Measurements from ENCODE around the gene MCRIP2. TPM values are rescaled to one million over a fixed set of nuclear protein-coding genes. Genes with fewer than 3 reads are reported as not detected.

MCRIP2 gene
- total and polyA plus RNA-seq, 2 of the 8 experiments (the other 6 are each of a cell fraction or from before 2014, with no cell fraction given), result 45.4 to 75.5 TPM

- Histone ChIP-seq H3K4me1 (replicated peaks in 1 of 4; ENCODE audit: control insufficient read depth in 3 of 4, insufficient read depth in 4 of 4, low read length in 3 of 4) (peaks cover 0 to 8% (median 8%) of the 10 kb centered on the region in 4 experiments; a peak in 6 of 7 replicates), H3K9ac (replicated peaks in 1 of 4; ENCODE audit: extremely low read depth in 1 of 4, low read depth in 3 of 4, low read length in 3 of 4) (no peak overlapping the region), H2AFZ (ENCODE audit: low read length) (no peak overlapping the region), H2BK12ac (ENCODE audit: low read depth, low read length) (no peak overlapping the region), H3K9me3 (ENCODE audit: insufficient read depth in 2 of 2, low read depth in 1 of 2, low read length in 1 of 2) (no peaks in the 10 kb centered on the region), H3K36me3 (ENCODE audit: control insufficient read depth in 2 of 4, insufficient read depth in 4 of 4, low read length in 3 of 4) (peaks cover 0 to 2% (median 0%) of the 10 kb centered on the region in 4 experiments; a peak in 1 of 8 replicates), H3K4ac (replicated peaks; ENCODE audit: insufficient read length, low read depth, low read length) (no peak overlapping the region), H3K14ac (ENCODE audit: insufficient read length) (no peak overlapping the region), H4K20me1 (replicated peaks in 1 of 2; ENCODE audit: control insufficient read depth in 1 of 2, insufficient read depth in 2 of 2, low read length in 2 of 2) (peaks cover 0 to 7% of the 10 kb centered on the region in 2 experiments), H2AK5ac (ENCODE audit: low read depth, low read length) (no peak overlapping the region), H3K4me2 (ENCODE audit: insufficient read depth in 1 of 2, low read depth in 2 of 2, low read length in 2 of 2) (no peak overlapping the region), H3K79me2 (ENCODE audit: control insufficient read depth in 1 of 2, insufficient read depth in 2 of 2, low read length in 2 of 2) (peaks cover 0 to 2% of the 10 kb centered on the region in 2 experiments; a peak in 1 of 4 replicates), H2BK15ac (ENCODE audit: low read length) (no peak overlapping the region), H3K27ac (ENCODE audit: low read depth, low read length) (no peak overlapping the region), H4K91ac (replicated peaks; ENCODE audit: insufficient read length, low read length) (no peak overlapping the region), H3K79me1 (ENCODE audit: low read depth, low read length) (no peaks in the 10 kb centered on the region; the same call in 1 of the 2 replicates), H2BK5ac (ENCODE audit: low read depth, low read length) (no peak overlapping the region), H3K56ac (replicated peaks; ENCODE audit: insufficient read length, low read depth, low read length) (no peak overlapping the region), H3K23me2 (ENCODE audit: low read depth, low read length) (peaks cover 11% of the 10 kb centered on the region), H3K4me3 (ENCODE audit: extremely low read depth in 1 of 4, insufficient read depth in 2 of 4, low read depth in 3 of 4, low read length in 4 of 4) (no peak overlapping the region), H3K23ac (ENCODE audit: insufficient read length) (no peak overlapping the region), H3K18ac (ENCODE audit: extremely low read depth, low read length) (no peak overlapping the region), H2BK20ac (ENCODE audit: low read length) (no peak overlapping the region), H3K27me3 (replicated peaks in 1 of 4; ENCODE audit: control insufficient read depth in 3 of 4, extremely low read depth in 1 of 4, insufficient read depth in 3 of 4, low read length in 3 of 4) (peaks cover 0 to 5% (median 1%) of the 10 kb centered on the region in 4 experiments; a peak in 2 of 7 replicates), H2BK120ac (replicated peaks; ENCODE audit: low read depth, low read length) (no peak overlapping the region), H4K5ac (ENCODE audit: insufficient read length, low read depth, low read length) (no peak overlapping the region), H4K8ac (ENCODE audit: extremely low read depth, insufficient read depth, low read length) (peak overlapping the region; percentile 25; the same call in 1 of the 2 replicates)
- CTCF ChIA-PET (ENCODE audit: partially characterized antibody), result interaction anchor here (2.0 to 7.9 kb wide), 6 partner anchors 8 to 69 kb away, joined by 6 to 104 read pairs (median 12); partner anchors contain the start of genes RHOT2 and WFIKKN1
- TF ChIP-seq HDAC2 (IDR thresholded peaks at IDR 0.05; ENCODE audit: borderline replicate concordance in 1 of 2, low read depth in 2 of 2, low read length in 2 of 2), result no peak
- no peak for TF ChIP-seq SUZ12 (IDR thresholded peaks at IDR 0.05; ENCODE audit: low read length)
- TF ChIP-seq POLR2A (IDR thresholded peaks at IDR 0.05; ENCODE audit: control extremely low read depth in 1 of 2, low read depth in 2 of 2, low read length in 2 of 2), result no peak
- TF ChIP-seq ASH2L (IDR thresholded peaks at IDR 0.05; ENCODE audit: low read length), result no peak
- TF ChIP-seq CREB1 (IDR thresholded peaks at IDR 0.05), result no peak
- no peak for TF ChIP-seq HDAC6 (IDR thresholded peaks at IDR 0.05; ENCODE audit: low read depth, low read length)
- POLR2A ChIA-PET (ENCODE audit: partially characterized antibody), result interaction anchor here (1.0 to 2.0 kb wide), 5 partner anchors 8 to 29 kb away, joined by 3 to 7 read pairs (median 3); partner anchors contain the start of gene RHBDL1
- no peak for DNase-seq (ENCODE audit: low read depth in 1 of 2, low spot score in 2 of 2)
- FAIRE-seq, result no peak
- 84% methylated on average over 12 of the region's 22 CpGs; no CpG with 5 or more reads in 1 of the 2 experiments for WGBS, 2 experiments (ENCODE audit: extremely low coverage in 1 of 2, insufficient coverage in 1 of 2, insufficient read length in 1 of 2, insufficient replicate concordance in 2 of 2, low coverage in 1 of 2, low lambda C conversion rate in 2 of 2, missing lambda C conversion rate in 1 of 2)
Measured at GRCh38 chr16:646679-647172, 5.1 kb downstream of the MCRIP2 start.

Measured in H1 (cell line).